ENCODE results near the gene PICALM. TPM values are rescaled to one million over a fixed set of nuclear protein-coding genes. Genes with fewer than 3 reads are reported as not detected.
A peak's percentile ranks its signal among the peaks of the same experiment; 100 is the strongest.

Gene PICALM
- total RNA-seq, 4 donors from 2014 or later: 201 to 292 (median 237) TPM

DNA sequence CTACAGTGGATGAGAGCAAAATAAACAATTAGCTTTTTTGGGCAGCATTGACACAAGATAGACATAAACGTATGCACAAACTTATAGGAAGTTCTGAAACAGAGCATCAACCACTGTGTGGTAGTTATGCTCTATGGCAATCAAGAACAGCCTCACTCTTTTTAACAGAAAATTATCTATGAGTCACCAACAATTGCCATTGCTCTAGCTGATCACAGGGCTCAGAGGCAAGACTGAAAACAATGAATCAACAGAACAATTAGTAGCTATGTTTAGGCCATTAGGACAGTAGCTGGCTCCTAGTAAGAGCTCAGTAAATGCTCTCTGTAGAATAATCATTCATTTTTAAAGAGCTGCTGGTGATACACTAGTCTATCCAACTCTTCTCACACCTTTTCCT, 34.9 kb upstream of the PICALM start:
- no peak for TF ChIP-seq POLR2A (IDR thresholded peaks at IDR 0.05)
- no peak for TF ChIP-seq CTCF (IDR thresholded peaks at IDR 0.05)
- no peak for DNase-seq

GRCh38 chr11:86101941-86102407, 33.1 kb upstream of the PICALM start:
- Histone ChIP-seq H3K27ac (no peak overlapping the region), H3K4me3 (no peak overlapping the region), H3K4me1 (no peaks in the 10 kb centered on the region), H3K9me3 (no peaks in the 10 kb centered on the region), H3K27me3 (no peaks in the 10 kb centered on the region), H3K36me3 (no peaks in the 10 kb centered on the region)
- no peak for DNase-seq
- no peak for TF ChIP-seq POLR2A (IDR thresholded peaks at IDR 0.05)

More for the DNA sequence above, 34.9 kb upstream of the PICALM start:
- no peaks in the 10 kb centered on the region for H3K9me3 ChIP-seq
- H3K4me3 ChIP-seq: no peak overlapping the region
- H3K27ac ChIP-seq: no peak overlapping the region
- no peaks in the 10 kb centered on the region for H3K4me1 ChIP-seq
- H3K27me3 ChIP-seq: no peaks in the 10 kb centered on the region
- no peaks in the 10 kb centered on the region for H3K36me3 ChIP-seq

GRCh38 chr11:86101493-86101892, 32.6 kb upstream of the PICALM start:
- Histone ChIP-seq H3K9me3 (no peaks in the 10 kb centered on the region), H3K27me3 (no peaks in the 10 kb centered on the region), H3K27ac (no peak overlapping the region), H3K4me3 (no peak overlapping the region), H3K4me1 (no peaks in the 10 kb centered on the region), H3K36me3 (no peaks in the 10 kb centered on the region)
- no peak for DNase-seq
- TF ChIP-seq CTCF (IDR thresholded peaks at IDR 0.05) (no peak), POLR2A (IDR thresholded peaks at IDR 0.05) (no peak)

DNA sequence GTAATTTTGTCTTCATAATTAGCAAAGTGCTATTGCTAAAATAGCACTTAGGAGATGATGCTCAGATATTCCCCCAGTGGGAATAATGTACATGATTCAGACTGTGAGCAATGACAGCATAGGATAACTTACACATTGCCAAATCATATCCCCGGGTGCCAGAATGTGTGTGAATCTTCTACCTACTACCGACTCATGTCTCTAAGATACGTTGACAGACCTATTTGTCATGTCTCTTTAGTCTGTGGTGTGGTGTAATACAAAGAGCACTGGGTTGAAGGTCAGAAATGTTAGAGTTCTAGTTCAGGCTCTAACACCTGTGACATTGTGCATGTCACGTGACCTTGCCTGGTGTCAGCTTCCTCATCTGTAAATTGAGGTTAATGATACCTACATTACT, 31.0 kb upstream of the PICALM start:
- no peak overlapping the region for H3K27ac ChIP-seq
- H3K36me3 ChIP-seq: no peaks in the 10 kb centered on the region
- peak in 2 of 3 donors; percentile 19 to 64 for DNase-seq

GRCh38 chr11:86097980-86098379, 29.1 kb upstream of the PICALM start:
- no peak overlapping the region for H3K4me3 ChIP-seq
- TF ChIP-seq POLR2A (IDR thresholded peaks at IDR 0.05): no peak
- H3K36me3 ChIP-seq: no peaks in the 10 kb centered on the region
- H3K9me3 ChIP-seq: no peaks in the 10 kb centered on the region
- no peaks in the 10 kb centered on the region for H3K27me3 ChIP-seq
- H3K27ac ChIP-seq: no peak overlapping the region
- no peaks in the 10 kb centered on the region for H3K4me1 ChIP-seq
- DNase-seq: no peak

More for the DNA sequence above, 31.0 kb upstream of the PICALM start:
- TF ChIP-seq POLR2A (IDR thresholded peaks at IDR 0.05) (no peak), CTCF (IDR thresholded peaks at IDR 0.05) (no peak)
- Histone ChIP-seq H3K9me3 (no peaks in the 10 kb centered on the region), H3K4me3 (no peak overlapping the region), H3K4me1 (no peaks in the 10 kb centered on the region), H3K27me3 (no peaks in the 10 kb centered on the region)

DNA sequence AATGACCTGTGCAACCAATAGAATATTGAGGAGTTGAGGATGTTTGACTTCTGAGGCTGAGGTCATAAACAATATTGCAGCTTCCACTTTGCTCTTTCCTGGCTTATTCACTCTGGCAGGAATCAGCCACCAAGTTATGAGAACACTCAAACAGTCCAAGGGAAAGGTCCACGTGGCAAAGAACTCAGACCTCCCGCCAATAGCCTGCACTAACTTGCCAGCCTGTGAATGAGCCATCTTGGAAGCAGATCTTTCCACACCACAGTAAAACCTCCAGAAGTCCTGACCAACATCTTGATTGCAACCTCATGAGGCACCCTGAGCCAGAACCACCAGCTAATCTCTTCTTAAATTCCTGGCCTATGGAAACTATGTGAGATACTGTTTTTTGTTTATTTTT, 22.7 kb upstream of the PICALM start:
- H3K4me1 ChIP-seq: peaks cover 0 to 14% (median 0%) of the 10 kb centered on the region in 4 donors
- DNase-seq: no peak
- H3K36me3 ChIP-seq: no peaks in the 10 kb centered on the region
- no peaks in the 10 kb centered on the region for H3K27me3 ChIP-seq
- H3K9me3 ChIP-seq: no peaks in the 10 kb centered on the region
- no peak overlapping the region for H3K4me3 ChIP-seq
- H3K27ac ChIP-seq: no peak overlapping the region
- TF ChIP-seq POLR2A (IDR thresholded peaks at IDR 0.05): no peak
- TF ChIP-seq CTCF (IDR thresholded peaks at IDR 0.05): no peak

DNA sequence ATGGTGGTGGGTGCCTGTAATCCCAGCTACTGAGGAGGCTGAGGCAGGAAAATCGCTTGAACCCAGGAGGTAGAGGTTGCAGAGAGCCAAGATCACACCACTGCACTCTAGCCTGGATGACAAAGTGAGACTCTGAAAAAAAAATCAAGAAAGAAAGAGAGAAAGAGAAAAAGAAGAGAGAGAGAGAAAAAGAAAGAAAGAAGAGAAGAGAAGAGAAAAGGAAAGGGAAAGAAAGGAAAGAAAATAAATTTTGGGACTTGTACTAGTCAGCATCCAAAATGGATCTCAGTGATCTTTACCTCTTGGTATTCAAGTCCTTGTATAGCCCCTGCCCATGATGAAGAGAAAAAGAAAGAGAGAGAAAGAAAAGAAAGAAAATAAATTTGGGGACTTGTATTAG, 22.2 kb upstream of the PICALM start:
- Histone ChIP-seq H3K27me3 (no peaks in the 10 kb centered on the region), H3K4me1 (peaks cover 0 to 14% (median 0%) of the 10 kb centered on the region in 4 donors), H3K36me3 (no peaks in the 10 kb centered on the region), H3K9me3 (no peaks in the 10 kb centered on the region), H3K27ac (no peak overlapping the region), H3K4me3 (no peak overlapping the region)
- TF ChIP-seq POLR2A (IDR thresholded peaks at IDR 0.05) (no peak), CTCF (IDR thresholded peaks at IDR 0.05) (no peak)
- DNase-seq: no peak
